HepG2 (cell line): ENCODE results near the gene AMOTL1. TPM values are rescaled to one million over a fixed set of nuclear protein-coding genes. Genes with fewer than 3 reads are reported as not detected.

ENCODE experiments used
- ATAC-seq: fragments of 200-7000 bp; cut with Tn5 transposase; 3 replicates; pipeline ENCODE4 v1.9.1; 2020; ENCODE audit warnings: mild to moderate bottlenecking, moderate library complexity
- BruUV-seq: library from RNA; stranded (reverse); fragments of 400-500 nt; replicated peaks from 2 replicates; lab custom pipeline; 2021; lab: Mats Ljungman, UMichigan
- CTCF ChIA-PET: fragments of 300-600 bp; formaldehyde crosslinking; extraction: SDS; loops from one replicate; lab custom pipeline; 2021; ENCODE audit warnings: low total read pairs, inconsistent platforms, low intra/inter-chr PET ratio; lab: Yijun Ruan, JAX
- POLR2A ChIA-PET: fragments of 350-600 bp; sonication (Branson Sonifier 250); formaldehyde crosslinking; loops from one replicate; lab custom pipeline; 2020; ENCODE audit warnings: antibody characterized with exemption, inconsistent platforms; lab: Yijun Ruan, JAX
- DNase-seq: peaks from one replicate; pipeline ENCODE4 v3.0.0-alpha.2; 2015; ENCODE audit warnings: low spot score
- FAIRE-seq: peaks from 3 replicates; lab custom pipeline; 2011; peaks lifted over from hg19 to GRCh38; lab: Jason Lieb, UNC
- H2AFZ ChIP-seq: one replicate; pipeline ENCODE4 v1.6.1; 2011; ENCODE audit warnings: low read length, inconsistent platforms
- H3K27ac ChIP-seq: fragments of 300-600 bp; 3 replicates; pipeline ENCODE4 v1.8.0; 2011; ENCODE audit warnings: mixed run types, mild to moderate bottlenecking, mixed read lengths, low read length, inconsistent platforms; ENCODE audit not compliant: insufficient read depth; ENCODE audit errors: extremely low read length
- H3K27me3 ChIP-seq, 2 experiments: fragments of 200-600 bp in 1 of 2; 2 replicates in 1 of 2; 3 replicates in 1 of 2; pipeline versions ENCODE4 v1.6.0 to v1.8.0; 2011; ENCODE audit warnings: low read length in 2 of 2, mild to moderate bottlenecking in 2 of 2, moderate library complexity in 2 of 2, inconsistent platforms in 1 of 2; ENCODE audit not compliant: insufficient read depth in 2 of 2, control insufficient read depth in 1 of 2
- H3K36me3 ChIP-seq, 2 experiments: fragments of 200-600 bp in 1 of 2; replicated peaks in 1 of 2; 2 replicates in 1 of 2; 3 replicates in 1 of 2; pipeline versions ENCODE4 v1.5.1 to v1.8.0; 2011; ENCODE audit warnings: low read length in 2 of 2, inconsistent platforms in 1 of 2; ENCODE audit not compliant: insufficient read depth in 2 of 2, control insufficient read depth in 1 of 2
- H3K4me1 ChIP-seq: 2 replicates; pipeline ENCODE4 v1.5.1; 2012; ENCODE audit warnings: low read length, inconsistent platforms; ENCODE audit not compliant: insufficient read depth
- H3K4me2 ChIP-seq: 2 replicates; pipeline ENCODE4 v1.6.0; 2011; ENCODE audit warnings: low read depth, low read length, inconsistent platforms
- H3K4me3 ChIP-seq, 3 experiments: fragments of 200-600 bp in 1 of 3; sonication (generic), shearing (Covaris generic) in 1 of 3; replicated peaks in 1 of 3; 2 replicates each; pipeline ENCODE4 v1.5.1; 2011 to 2016; ENCODE audit warnings: low read length in 3 of 3, inconsistent platforms in 2 of 3, low read depth in 2 of 3, mild to moderate bottlenecking in 2 of 3, control low read depth in 1 of 3, mixed read lengths in 1 of 3; ENCODE audit not compliant: insufficient read depth in 1 of 3
- H3K79me2 ChIP-seq: one replicate; pipeline ENCODE4 v1.6.1; 2011; ENCODE audit warnings: low read length, inconsistent platforms; ENCODE audit not compliant: insufficient read depth
- H3K9ac ChIP-seq: 2 replicates; pipeline ENCODE4 v1.6.0; 2011; ENCODE audit warnings: mild to moderate bottlenecking, low read depth, low read length, inconsistent platforms; ENCODE audit not compliant: insufficient read depth
- H3K9me3 ChIP-seq: 2 replicates; pipeline ENCODE4 v1.5.1; 2012; ENCODE audit warnings: mild to moderate bottlenecking, low read length
- H4K20me1 ChIP-seq: 2 replicates; pipeline ENCODE4 v1.6.0; 2011; ENCODE audit warnings: inconsistent platforms, mild to moderate bottlenecking, low read length, moderate library complexity; ENCODE audit not compliant: insufficient read depth
- ASH2L ChIP-seq: fragments of 300-600, 200-600 bp; sonication (generic); IDR thresholded peaks from 2 replicates; pipeline ENCODE4 v1.7.0; 2017; ENCODE audit warnings: low read depth, mild to moderate bottlenecking, moderate library complexity, mixed read lengths, low read length; ENCODE audit not compliant: insufficient read length
- CEBPB ChIP-seq: IDR thresholded peaks from 2 replicates; pipeline ENCODE4 v1.6.1; 2011; ENCODE audit warnings: low read depth, low read length, improper control_type of control experiment, borderline replicate concordance
- FLYWCH1 ChIP-seq: sonication (generic); formaldehyde crosslinking; IDR thresholded peaks from 2 replicates; pipeline ENCODE4 v1.8.1; 2023; ENCODE audit warnings: mild to moderate bottlenecking, missing genetic modification reagents
- KAT7 ChIP-seq: IDR thresholded peaks from 2 replicates; pipeline ENCODE4 v1.6.1; 2018; ENCODE audit warnings: borderline replicate concordance, missing compliant biosample characterization
- PLRG1 ChIP-seq: fragments of 450-650 bp; conservative IDR thresholded peaks from 2 replicates; pipeline ENCODE4 v1.6.1; 2016
- SIN3A ChIP-seq: IDR thresholded peaks from 2 replicates; pipeline ENCODE4 v1.6.1; 2011; ENCODE audit warnings: low read depth, mild to moderate bottlenecking, control low read depth, low read length, borderline replicate concordance
- SMARCC2 ChIP-seq: fragments of 450-650 bp; IDR thresholded peaks from 2 replicates; pipeline ENCODE4 v1.6.1; 2017; ENCODE audit warnings: antibody characterized with exemption, mild to moderate bottlenecking
- SP5 ChIP-seq: IDR thresholded peaks from 2 replicates; pipeline ENCODE4 v1.6.1; 2016; ENCODE audit warnings: low read depth, borderline replicate concordance
- ZFYVE20 ChIP-seq: sonication (generic); formaldehyde crosslinking; IDR thresholded peaks from 2 replicates; pipeline ENCODE4 v1.8.0; 2023; ENCODE audit warnings: low read depth, mild to moderate bottlenecking, moderate library complexity, missing genetic modification reagents, borderline replicate concordance
- ZNF33A ChIP-seq: sonication (generic); formaldehyde crosslinking; IDR thresholded peaks from 2 replicates; pipeline ENCODE4 v1.5.1; 2020; ENCODE audit warnings: missing genetic modification reagents, mild to moderate bottlenecking, moderate library complexity, borderline replicate concordance
- ZNF441 ChIP-seq: sonication (generic); formaldehyde crosslinking; IDR thresholded peaks from 2 replicates; pipeline ENCODE4 v1.7.0; 2021; ENCODE audit warnings: missing genetic modification reagents, borderline replicate concordance
- ZNF773 ChIP-seq: sonication (generic); formaldehyde crosslinking; IDR thresholded peaks from 2 replicates; pipeline ENCODE4 v1.4.0; 2020; ENCODE audit warnings: missing genetic modification reagents, borderline replicate concordance
- WGBS: methylation state at CpG from one replicate; pipeline ENCODE4 v1.1.6; 2017; ENCODE audit warnings: low lambda C conversion rate; 5-methylcytosine and 5-hydroxymethylcytosine counted together
- in situ Hi-C: cut with HindIII; loops from 2 replicates; pipeline ENCODE4 v1.10.0; 2017; ENCODE audit warnings: low pct_unique_long_range_greater_than_20kb; ENCODE audit not compliant: extremely low pct_ligation_motif_present
- intact Hi-C: fragments of 100-400 bp; cut with micrococcal nuclease; formaldehyde crosslinking; loops from one replicate; pipeline ENCODE4 v1.10.0; 2022; ENCODE audit not compliant: unreplicated experiment
- polyA plus RNA-seq, 8 experiments: library from polyadenylated mRNA; depleted of rRNA in 3 of 8; stranded (reverse) in 7 of 8; unstranded in 1 of 8; fragments of >200 nt; fragmentation: Illumina TruSeq in 4 of 8; extraction: Trizol in 4 of 8; gene quantifications; 2 replicates each; pipeline versions ENCODE4 v1.2.1 to v1.2.3, GENCODE V29; 2011 to 2016; ENCODE audit warnings: low read depth in 4 of 8, missing spikeins in 1 of 8, mixed read lengths in 1 of 8; ENCODE audit not compliant: insufficient read depth in 1 of 8
- total RNA-seq, 5 experiments: library from RNA; depleted of rRNA; stranded (reverse); fragments of >200 nt; fragmentation: Illumina TruSeq; extraction: Trizol; gene quantifications; 2 replicates each; pipeline ENCODE4 v1.2.3, GENCODE V29; 2016; ENCODE audit warnings: low read depth in 1 of 5
- TF ChIP-seq, protein P1 (sequence below): sonication (generic); formaldehyde crosslinking; IDR thresholded peaks from 2 replicates; pipeline ENCODE4 v1.4.0; 2020; ENCODE audit warnings: missing genetic modification reagents
- TF ChIP-seq, protein P2 (sequence below): sonication (generic); formaldehyde crosslinking; IDR thresholded peaks from 2 replicates; pipeline ENCODE4 v1.5.1; 2020; ENCODE audit warnings: mild to moderate bottlenecking, missing genetic modification reagents, moderate library complexity
- TF ChIP-seq, protein P3 (sequence below): IDR thresholded peaks from 2 replicates; pipeline ENCODE4 v1.6.1; 2012; ENCODE audit warnings: low read depth, low read length, improper control_type of control experiment

The AMOTL1 gene
- total and polyA plus RNA-seq, 2 of the 13 experiments (the other 11 are each of a cell fraction or from before 2014, with no cell fraction given): 0.01 to 0.20 TPM

DNA sequence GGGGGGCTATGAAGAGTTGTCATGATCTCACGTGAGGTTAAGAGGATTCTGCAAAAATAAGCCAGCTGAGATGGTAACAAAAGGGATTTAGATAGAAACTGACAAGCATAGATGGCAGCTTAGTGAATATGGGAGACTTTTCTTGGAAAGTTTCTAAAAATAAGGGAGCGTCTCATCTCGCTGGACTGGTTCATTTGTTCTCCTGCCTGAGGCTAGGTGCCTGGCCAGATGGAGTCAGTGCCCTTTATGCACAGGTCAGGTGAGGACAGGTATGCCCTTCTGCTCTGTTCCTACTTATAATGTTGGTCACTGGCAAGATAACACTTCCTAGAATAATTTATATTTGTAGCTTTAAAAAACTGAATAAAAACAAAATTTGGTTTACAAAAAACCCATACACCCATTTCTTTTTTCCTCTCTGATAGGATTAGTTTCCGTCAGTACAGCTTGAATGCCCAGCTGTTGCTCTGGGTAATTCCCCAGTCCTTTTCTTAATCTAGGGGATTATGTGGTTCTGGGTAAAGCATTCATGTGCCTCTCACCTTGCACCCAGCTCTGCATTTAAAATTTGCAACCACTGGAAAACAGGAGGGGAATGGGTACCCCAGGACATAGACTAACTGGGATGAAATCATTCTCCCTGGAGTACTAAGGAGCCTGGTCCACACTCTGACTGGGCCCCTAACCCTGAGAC lies 90.0 kb downstream of the AMOTL1 start:
- Histone ChIP-seq H3K4me1 (no peaks in the 10 kb centered on the region), H3K79me2 (no peaks in the 10 kb centered on the region), H3K4me3 (no peak overlapping the region), H4K20me1 (no peaks in the 10 kb centered on the region; the same call in 1 of the 2 replicates), H3K27ac (no peak overlapping the region), H3K9ac (no peak overlapping the region), H3K4me2 (no peak overlapping the region), H3K9me3 (no peaks in the 10 kb centered on the region), H3K36me3 (no peaks in the 10 kb centered on the region), H2AFZ (no peak overlapping the region), H3K27me3 (no peaks in the 10 kb centered on the region; a peak in 1 of 5 replicates)
- no peak for ATAC-seq
- TF ChIP-seq CEBPB: no peak
- TF ChIP-seq ZNF773 (CRISPR knock-in tag): no peak
- no peak for TF ChIP-seq PLRG1
- no peak for TF ChIP-seq SMARCC2
- TF ChIP-seq ASH2L: no peak
- no peak for TF ChIP-seq ZNF441 (CRISPR knock-in tag)
- TF ChIP-seq ZNF33A: no peak
- TF ChIP-seq, protein P1, sequence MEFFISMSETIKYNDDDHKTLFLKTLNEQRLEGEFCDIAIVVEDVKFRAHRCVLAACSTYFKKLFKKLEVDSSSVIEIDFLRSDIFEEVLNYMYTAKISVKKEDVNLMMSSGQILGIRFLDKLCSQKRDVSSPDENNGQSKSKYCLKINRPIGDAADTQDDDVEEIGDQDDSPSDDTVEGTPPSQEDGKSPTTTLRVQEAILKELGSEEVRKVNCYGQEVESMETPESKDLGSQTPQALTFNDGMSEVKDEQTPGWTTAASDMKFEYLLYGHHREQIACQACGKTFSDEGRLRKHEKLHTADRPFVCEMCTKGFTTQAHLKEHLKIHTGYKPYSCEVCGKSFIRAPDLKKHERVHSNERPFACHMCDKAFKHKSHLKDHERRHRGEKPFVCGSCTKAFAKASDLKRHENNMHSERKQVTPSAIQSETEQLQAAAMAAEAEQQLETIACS (CRISPR knock-in tag): no peak
- no peak for TF ChIP-seq SP5 (CRISPR knock-in tag)
- TF ChIP-seq, protein P2, sequence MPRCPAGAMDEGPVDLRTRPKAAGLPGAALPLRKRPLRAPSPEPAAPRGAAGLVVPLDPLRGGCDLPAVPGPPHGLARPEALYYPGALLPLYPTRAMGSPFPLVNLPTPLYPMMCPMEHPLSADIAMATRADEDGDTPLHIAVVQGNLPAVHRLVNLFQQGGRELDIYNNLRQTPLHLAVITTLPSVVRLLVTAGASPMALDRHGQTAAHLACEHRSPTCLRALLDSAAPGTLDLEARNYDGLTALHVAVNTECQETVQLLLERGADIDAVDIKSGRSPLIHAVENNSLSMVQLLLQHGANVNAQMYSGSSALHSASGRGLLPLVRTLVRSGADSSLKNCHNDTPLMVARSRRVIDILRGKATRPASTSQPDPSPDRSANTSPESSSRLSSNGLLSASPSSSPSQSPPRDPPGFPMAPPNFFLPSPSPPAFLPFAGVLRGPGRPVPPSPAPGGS (CRISPR knock-in tag): no peak
- TF ChIP-seq FLYWCH1: no peak
- TF ChIP-seq, protein P3, sequence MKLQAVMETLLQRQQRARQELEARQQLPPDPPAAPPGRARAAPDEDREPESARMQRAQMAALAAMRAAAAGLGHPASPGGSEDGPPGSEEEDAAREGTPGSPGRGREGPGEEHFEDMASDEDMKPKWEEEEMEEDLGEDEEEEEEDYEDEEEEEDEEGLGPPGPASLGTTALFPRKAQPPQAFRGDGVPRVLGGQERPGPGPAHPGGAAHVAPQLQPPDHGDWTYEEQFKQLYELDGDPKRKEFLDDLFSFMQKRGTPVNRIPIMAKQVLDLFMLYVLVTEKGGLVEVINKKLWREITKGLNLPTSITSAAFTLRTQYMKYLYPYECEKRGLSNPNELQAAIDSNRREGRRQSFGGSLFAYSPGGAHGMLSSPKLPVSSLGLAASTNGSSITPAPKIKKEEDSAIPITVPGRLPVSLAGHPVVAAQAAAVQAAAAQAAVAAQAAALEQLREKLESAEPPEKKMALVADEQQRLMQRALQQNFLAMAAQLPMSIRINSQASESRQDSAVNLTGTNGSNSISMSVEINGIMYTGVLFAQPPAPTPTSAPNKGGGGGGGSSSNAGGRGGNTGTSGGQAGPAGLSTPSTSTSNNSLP: no peak
- TF ChIP-seq KAT7 (CRISPR knock-in tag): no peak
- no peak for TF ChIP-seq ZFYVE20 (CRISPR knock-in tag)
- TF ChIP-seq SIN3A: no peak
- ChIA-PET CTCF (no interaction called here), POLR2A (no interaction called here)
- in situ Hi-C loops (no loop called here), intact Hi-C loops (no loop called here)
- no peak for DNase-seq
- no TSS peak for BruUV-seq
- FAIRE-seq: no peak
- 62% methylated on average over 4 of the region's 4 CpGs for WGBS
